IMR-90 (cell line): ENCODE data around the gene FAM20C. TPM values are rescaled to one million over a fixed set of nuclear protein-coding genes. Genes with fewer than 3 reads are reported as not detected.

Experiments used
- ATAC-seq: fragments of 200-7000 bp; cut with Tn5 transposase; 2 replicates; pipeline ENCODE4 v1.9.1; 2020; ENCODE audit warnings: low read depth, mild to moderate bottlenecking, moderate library complexity
- BruUV-seq: library from RNA; stranded (reverse); fragments of 400-500 nt; replicated peaks from 2 replicates; lab custom pipeline; 2021; lab: Mats Ljungman, UMichigan
- CTCF ChIA-PET: fragments of 300-600 bp; formaldehyde crosslinking; extraction: SDS; loops from one replicate; lab custom pipeline; 2021; ENCODE audit warnings: antibody characterized with exemption; lab: Yijun Ruan, JAX
- POLR2A ChIA-PET: fragments of 300-600 bp; sonication (Branson Sonifier 250); formaldehyde crosslinking; loops from one replicate; lab custom pipeline; 2022; ENCODE audit warnings: antibody characterized with exemption; ENCODE audit not compliant: unreplicated experiment; lab: Charles Lee
- DNase-seq: peaks from one replicate; pipeline ENCODE4 v3.0.0; 2013
- H2AFZ ChIP-seq: replicated peaks from 2 replicates; pipeline ENCODE3; 2013; ENCODE audit warnings: low read length, mild to moderate bottlenecking; ENCODE audit not compliant: poor library complexity
- H2AK5ac ChIP-seq: 2 replicates; pipeline ENCODE4 v1.6.1; 2013; ENCODE audit warnings: low read depth, low read length, inconsistent platforms
- H2AK9ac ChIP-seq: replicated peaks from 2 replicates; pipeline ENCODE3; 2013; ENCODE audit warnings: mild to moderate bottlenecking, low read depth, low read length, moderate library complexity; ENCODE audit not compliant: poor library complexity
- H2BK120ac ChIP-seq: 2 replicates; pipeline ENCODE4 v1.6.1; 2013; ENCODE audit warnings: low read depth, low read length, inconsistent platforms
- H2BK15ac ChIP-seq: 3 replicates; pipeline ENCODE4 v1.6.1; 2013; ENCODE audit warnings: low read depth, low read length, inconsistent platforms
- H2BK20ac ChIP-seq: 2 replicates; pipeline ENCODE4 v1.6.1; 2013; ENCODE audit warnings: low read depth, mild to moderate bottlenecking, inconsistent platforms, low read length, moderate library complexity
- H2BK5ac ChIP-seq: 2 replicates; pipeline ENCODE4 v1.6.1; 2013; ENCODE audit warnings: mild to moderate bottlenecking, low read depth, low read length, inconsistent platforms; ENCODE audit not compliant: poor library complexity, severe bottlenecking
- H3K14ac ChIP-seq: replicated peaks from 2 replicates; pipeline ENCODE4 v1.6.1; 2013; ENCODE audit warnings: low read depth, low read length, inconsistent platforms
- H3K18ac ChIP-seq: 2 replicates; pipeline ENCODE4 v1.6.1; 2013; ENCODE audit warnings: low read depth, low read length, control low read depth
- H3K23ac ChIP-seq: 2 replicates; pipeline ENCODE4 v1.6.1; 2013; ENCODE audit warnings: low read depth, low read length, inconsistent platforms
- H3K27ac ChIP-seq: 2 replicates; pipeline ENCODE4 v1.5.1; 2013; ENCODE audit warnings: mild to moderate bottlenecking, control low read depth, low read length; ENCODE audit not compliant: insufficient read depth
- H3K27me3 ChIP-seq: 2 replicates; pipeline ENCODE4 v1.6.1; 2013; ENCODE audit warnings: low read length; ENCODE audit not compliant: control insufficient read depth, insufficient read depth
- H3K36me3 ChIP-seq: 2 replicates; pipeline ENCODE4 v1.6.1; 2013; ENCODE audit warnings: low read length, mixed read lengths; ENCODE audit not compliant: control insufficient read depth, insufficient read depth
- H3K4ac ChIP-seq: 2 replicates; pipeline ENCODE4 v1.6.1; 2013; ENCODE audit warnings: low read depth, low read length, inconsistent platforms
- H3K4me1 ChIP-seq: 2 replicates; pipeline ENCODE4 v1.6.1; 2013; ENCODE audit warnings: low read length, mixed read lengths; ENCODE audit not compliant: control insufficient read depth, insufficient read depth
- H3K4me2 ChIP-seq: 2 replicates; pipeline ENCODE4 v1.6.1; 2013; ENCODE audit warnings: low read depth, mild to moderate bottlenecking, control low read depth, low read length, moderate library complexity
- H3K4me3 ChIP-seq: 2 replicates; pipeline ENCODE4 v1.5.1; 2013; ENCODE audit warnings: low read depth, mild to moderate bottlenecking, control low read depth, low read length, moderate library complexity; ENCODE audit not compliant: insufficient read depth
- H3K56ac ChIP-seq: 2 replicates; pipeline ENCODE4 v1.6.1; 2013; ENCODE audit warnings: low read length, inconsistent platforms; ENCODE audit not compliant: insufficient read depth; ENCODE audit errors: extremely low read depth
- H3K79me1 ChIP-seq, 2 experiments: 2 replicates each; pipeline ENCODE4 v1.6.1; 2013; ENCODE audit warnings: low read length in 2 of 2, inconsistent platforms in 1 of 2, low read depth in 1 of 2
- H3K9ac ChIP-seq: 2 replicates; pipeline ENCODE4 v1.6.1; 2013; ENCODE audit warnings: low read depth, low read length, control low read depth
- H3K9me1 ChIP-seq: 2 replicates; pipeline ENCODE4 v1.6.1; 2013; ENCODE audit warnings: low read length, inconsistent platforms; ENCODE audit not compliant: insufficient read depth
- H3K9me3 ChIP-seq: 2 replicates; pipeline ENCODE4 v1.6.1; 2013; ENCODE audit warnings: low read length; ENCODE audit not compliant: control insufficient read depth, insufficient read depth
- H4K20me1 ChIP-seq: 2 replicates; pipeline ENCODE4 v1.6.1; 2013; ENCODE audit warnings: low read length, inconsistent platforms; ENCODE audit not compliant: insufficient read depth
- H4K5ac ChIP-seq: 2 replicates; pipeline ENCODE4 v1.6.1; 2013; ENCODE audit warnings: mild to moderate bottlenecking, low read depth, low read length, control low read depth
- H4K8ac ChIP-seq, 2 experiments: 2 replicates each; pipeline ENCODE4 v1.6.1; 2013; ENCODE audit warnings: low read depth in 2 of 2, low read length in 2 of 2, control low read depth in 1 of 2, inconsistent platforms in 1 of 2
- H4K91ac ChIP-seq: 2 replicates; pipeline ENCODE4 v1.6.1; 2013; ENCODE audit warnings: low read depth, low read length, inconsistent platforms; ENCODE audit not compliant: insufficient read depth
- BHLHE40 ChIP-seq: fragments of 150-350 bp; IDR thresholded peaks from 2 replicates; pipeline ENCODE4 v1.6.1; 2016; ENCODE audit warnings: mild to moderate bottlenecking, low read depth, low read length
- CEBPB ChIP-seq: IDR thresholded peaks from 2 replicates; pipeline ENCODE4 v1.6.1; 2012; ENCODE audit warnings: low read depth, low read length, improper control_type of control experiment
- CHD1 ChIP-seq: IDR thresholded peaks from 2 replicates; pipeline ENCODE4 v1.6.1; 2012; ENCODE audit warnings: low read depth, low read length, improper control_type of control experiment
- CTCF ChIP-seq: conservative IDR thresholded peaks from 2 replicates; pipeline ENCODE4 v1.5.1; 2012; ENCODE audit warnings: mild to moderate bottlenecking, low read depth, low read length, improper control_type of control experiment
- ELK1 ChIP-seq: fragments of 150-350 bp; IDR thresholded peaks from 2 replicates; pipeline ENCODE4 v1.6.1; 2016; ENCODE audit warnings: low read depth, mild to moderate bottlenecking, low read length, moderate library complexity, borderline replicate concordance
- FOS ChIP-seq: fragments of 150-350 bp; IDR thresholded peaks from 2 replicates; pipeline ENCODE4 v1.6.1; 2016; ENCODE audit warnings: low read depth, low read length
- MAFK ChIP-seq: IDR thresholded peaks from 2 replicates; pipeline ENCODE4 v1.6.1; 2012; ENCODE audit warnings: low read depth, low read length, improper control_type of control experiment
- MAZ ChIP-seq: IDR thresholded peaks from 2 replicates; pipeline ENCODE4 v1.6.1; 2012; ENCODE audit warnings: low read depth, mild to moderate bottlenecking, low read length, improper control_type of control experiment, moderate library complexity, borderline replicate concordance
- MXI1 ChIP-seq: IDR thresholded peaks from 2 replicates; pipeline ENCODE4 v1.6.1; 2012; ENCODE audit warnings: low read depth, mild to moderate bottlenecking, low read length, moderate library complexity, borderline replicate concordance
- NFE2L2 ChIP-seq: fragments of 150-350 bp; IDR thresholded peaks from 2 replicates; pipeline ENCODE4 v1.6.1; 2016; ENCODE audit warnings: low read depth, mild to moderate bottlenecking, low read length
- POLR2A ChIP-seq: IDR thresholded peaks from 2 replicates; pipeline ENCODE4 v1.6.1; 2012; ENCODE audit warnings: mild to moderate bottlenecking, low read depth, low read length
- RAD21 ChIP-seq: IDR thresholded peaks from 2 replicates; pipeline ENCODE4 v1.6.1; 2012; ENCODE audit warnings: low read length, improper control_type of control experiment
- RCOR1 ChIP-seq: IDR thresholded peaks from 2 replicates; pipeline ENCODE4 v1.6.1; 2012; ENCODE audit warnings: mild to moderate bottlenecking, low read length, improper control_type of control experiment; ENCODE audit not compliant: insufficient replicate concordance
- RFX5 ChIP-seq: IDR thresholded peaks from 2 replicates; pipeline ENCODE4 v1.8.0; 2012; ENCODE audit warnings: low read depth, mild to moderate bottlenecking, low read length, moderate library complexity
- SMC3 ChIP-seq: fragments of 150-350 bp; IDR thresholded peaks from 2 replicates; pipeline ENCODE4 v1.6.1; 2016; ENCODE audit warnings: low read depth, mild to moderate bottlenecking, antibody characterized with exemption, low read length, moderate library complexity
- USF2 ChIP-seq: fragments of 150-350 bp; IDR thresholded peaks from 2 replicates; pipeline ENCODE4 v1.6.1; 2017; ENCODE audit warnings: mild to moderate bottlenecking, antibody characterized with exemption, low read length, low read depth
- WGBS, 2 experiments: methylation state at CpG; one replicate each; pipeline versions ENCODE4 v1.1.5 to v1.1.7; 2013; ENCODE audit warnings: missing lambda C conversion rate in 2 of 2; ENCODE audit not compliant: insufficient read length in 1 of 2; ENCODE audit errors: extremely low coverage in 2 of 2; 5-methylcytosine and 5-hydroxymethylcytosine counted together
- dilution Hi-C: fragments of 300-500 bp; cut with HindIII; formaldehyde crosslinking; loops from one replicate; pipeline ENCODE4 v1.14.3; 2018; ENCODE audit warnings: low sequenced_read_pairs; ENCODE audit not compliant: unreplicated experiment
- in situ Hi-C: fragments of 300-500 bp; cut with MboI; formaldehyde crosslinking; loops from 3 replicates; pipeline ENCODE4 v1.14.3; 2019; ENCODE audit warnings: low sequenced_read_pairs, inconsistent platforms, mixed read lengths
- intact Hi-C: fragments of 100-400 bp; cut with micrococcal nuclease; formaldehyde crosslinking; loops from 2 replicates; pipeline ENCODE4 v1.10.0; 2022
- polyA plus RNA-seq, 3 experiments: library from polyadenylated mRNA; depleted of rRNA; stranded (reverse); fragments of >200 nt; gene quantifications; 2 replicates each; pipeline ENCODE4 v1.2.3, GENCODE V29; 2012; ENCODE audit warnings: low replicate concordance in 1 of 3
- total RNA-seq: library from RNA; depleted of rRNA; stranded (reverse); fragments of >200 nt; gene quantifications from 2 replicates; pipeline ENCODE4 v1.2.3, GENCODE V29; 2012

The FAM20C gene
- total and polyA plus RNA-seq, 2 of the 4 experiments (the other 2 are of a cell fraction): 7.7 to 36.6 TPM

GRCh38 chr7:280461-280860, 88.1 kb downstream of the FAM20C start:
- ChIA-PET CTCF (no interaction called here), POLR2A (no interaction called here)
- Histone ChIP-seq H4K20me1 (no peaks in the 10 kb centered on the region), H3K4me3 (no peak overlapping the region), H2AFZ (no peak overlapping the region), H3K9ac (no peak overlapping the region), H4K5ac (no peak overlapping the region), H3K27me3 (peaks cover 31% of the 10 kb centered on the region), H3K36me3 (no peaks in the 10 kb centered on the region), H2AK5ac (no peak overlapping the region), H2BK120ac (no peak overlapping the region), H3K9me3 (peaks cover 18% of the 10 kb centered on the region), H3K14ac (no peak overlapping the region), H3K4ac (no peak overlapping the region), H3K4me1 (no peaks in the 10 kb centered on the region), H3K27ac (no peak overlapping the region), H2BK15ac (no peak overlapping the region), H2BK20ac (no peak overlapping the region), H4K91ac (no peak overlapping the region), H3K23ac (no peak overlapping the region), H3K18ac (no peak overlapping the region), H2BK5ac (no peak overlapping the region), H3K56ac (no peak overlapping the region), H3K9me1 (no peaks in the 10 kb centered on the region), H4K8ac (no peak overlapping the region), H2AK9ac (no peak overlapping the region), H3K79me1 (no peaks in the 10 kb centered on the region), H3K4me2 (no peak overlapping the region)
- intact Hi-C loops (no loop called here), dilution Hi-C loops (no loop called here), in situ Hi-C loops (no loop called here)
- ATAC-seq: no peak
- DNase-seq: no peak
- no CpG with 5 or more reads among the region's 11 CpGs for WGBS, 2 experiments
- BruUV-seq: no TSS peak
- no peak for TF ChIP-seq CTCF
- TF ChIP-seq BHLHE40: no peak
- TF ChIP-seq USF2: no peak
- TF ChIP-seq MXI1: no peak
- TF ChIP-seq CEBPB: no peak
- TF ChIP-seq RAD21: no peak
- no peak for TF ChIP-seq MAZ
- no peak for TF ChIP-seq MAFK
- no peak for TF ChIP-seq RFX5
- no peak for TF ChIP-seq SMC3
- TF ChIP-seq ELK1: no peak
- no peak for TF ChIP-seq POLR2A
- TF ChIP-seq FOS: no peak
- no peak for TF ChIP-seq NFE2L2
- no peak for TF ChIP-seq CHD1
- TF ChIP-seq RCOR1: no peak
